NCI-H446 treated with DMSO at 0.1 percent for 48 hours (cell line): Measurements from ENCODE around the gene DPP6.

Experiments used
- DNase-seq: peaks from one replicate; lab custom pipeline; 2025; lab: John Stamatoyannopoulos, UW

The DPP6 gene

GRCh38 chr7:154532771-154533170 lies 480.6 kb downstream of the DPP6 start:
- DNase-seq: no peak

- no peak for DNase-seq
Measured at GRCh38 chr7:154540596-154540995, 488.4 kb downstream of the DPP6 start.

- no peak for DNase-seq
Measured at GRCh38 chr7:154541606-154542005, 489.4 kb downstream of the DPP6 start.

GRCh38 chr7:154546946-154547587 lies 494.9 kb downstream of the DPP6 start:
- no peak for DNase-seq

GRCh38 chr7:154553711-154554265 lies 501.6 kb downstream of the DPP6 start:
- no peak for DNase-seq

- DNase-seq: no peak
Measured at GRCh38 chr7:154559454-154559853, 507.3 kb downstream of the DPP6 start.

GRCh38 chr7:154564676-154565075 lies 512.5 kb downstream of the DPP6 start:
- DNase-seq: no peak

GRCh38 chr7:154566877-154567276 lies 514.7 kb downstream of the DPP6 start:
- DNase-seq: no peak

GRCh38 chr7:154568346-154568745 lies 516.1 kb downstream of the DPP6 start:
- no peak for DNase-seq

- no peak for DNase-seq
Measured at GRCh38 chr7:154569916-154570315, 517.7 kb downstream of the DPP6 start.

- no peak for DNase-seq
Measured at GRCh38 chr7:154571772-154572171, 519.6 kb downstream of the DPP6 start.

- no peak for DNase-seq
Measured at GRCh38 chr7:154574235-154574634, 522.0 kb downstream of the DPP6 start.

GRCh38 chr7:154575497-154575896 lies 523.3 kb downstream of the DPP6 start:
- no peak for DNase-seq

- no peak for DNase-seq
Measured at GRCh38 chr7:154576604-154577003, 524.4 kb downstream of the DPP6 start.

- DNase-seq: no peak
Measured at GRCh38 chr7:154577141-154577873, 525.1 kb downstream of the DPP6 start.

- no peak for DNase-seq
Measured at GRCh38 chr7:154578336-154578735, 526.1 kb downstream of the DPP6 start.

GRCh38 chr7:154579711-154580110 lies 527.5 kb downstream of the DPP6 start:
- DNase-seq: no peak

GRCh38 chr7:154581251-154581890 lies 529.2 kb downstream of the DPP6 start:
- no peak for DNase-seq

GRCh38 chr7:154583454-154583853 lies 531.3 kb downstream of the DPP6 start:
- no peak for DNase-seq

GRCh38 chr7:154584352-154585252 lies 532.4 kb downstream of the DPP6 start:
- DNase-seq: no peak

- no peak for DNase-seq
Measured at GRCh38 chr7:154587792-154588191, 535.6 kb downstream of the DPP6 start.

- DNase-seq: no peak
Measured at GRCh38 chr7:154591544-154591943, 539.3 kb downstream of the DPP6 start.
